OCI-LY1 (cell line): ENCODE measurements around the gene PLEKHH2.

Experiments
- H2AFZ ChIP-seq: fragments of 200-600 bp; sonication (generic), shearing (Covaris generic); 2 replicates; pipeline ENCODE4 v1.6.0; 2014; ENCODE audit warnings: antibody characterized with exemption, mild to moderate bottlenecking, low read length
- H3F3A ChIP-seq: fragments of 200-600 bp; sonication (generic), shearing (Covaris generic); 2 replicates; pipeline ENCODE4 v1.6.0; 2014; ENCODE audit warnings: mild to moderate bottlenecking, antibody characterized with exemption, low read length, moderate library complexity; ENCODE audit not compliant: insufficient read depth
- H3K27ac ChIP-seq: fragments of 200-600 bp; sonication (generic); 2 replicates; pipeline ENCODE4 v1.5.1; 2014; ENCODE audit warnings: low read length, mixed run types, mild to moderate bottlenecking, low read depth; ENCODE audit not compliant: poor library complexity, severe bottlenecking
- H3K27me3 ChIP-seq: fragments of 200-600 bp; sonication (generic); 2 replicates; pipeline ENCODE4 v1.6.0; 2014; ENCODE audit warnings: antibody characterized with exemption, mild to moderate bottlenecking, low read length, moderate library complexity; ENCODE audit not compliant: insufficient read depth
- H3K36me3 ChIP-seq: fragments of 200-600 bp; sonication (generic); 2 replicates; pipeline ENCODE4 v1.6.1; 2014; ENCODE audit warnings: mild to moderate bottlenecking, antibody characterized with exemption, low read length, moderate library complexity, mixed read lengths; ENCODE audit not compliant: insufficient read depth
- H3K4me1 ChIP-seq: fragments of 200-600 bp; sonication (generic); 2 replicates; pipeline ENCODE4 v1.5.1; 2014; ENCODE audit warnings: mild to moderate bottlenecking, low read length, moderate library complexity; ENCODE audit not compliant: insufficient read depth, severe bottlenecking
- H3K4me2 ChIP-seq: fragments of 200-600 bp; sonication (generic), shearing (Covaris generic); 2 replicates; pipeline ENCODE4 v1.6.1; 2014; ENCODE audit warnings: low read length
- H3K4me3 ChIP-seq: fragments of 200-600 bp; sonication (generic); 2 replicates; pipeline ENCODE4 v1.5.1; 2014; ENCODE audit warnings: low read length, low read depth, mild to moderate bottlenecking, mixed read lengths; ENCODE audit not compliant: poor library complexity, severe bottlenecking
- H3K79me2 ChIP-seq: fragments of 200-600 bp; shearing (Covaris generic); 2 replicates; pipeline ENCODE4 v1.6.1; 2016; ENCODE audit warnings: mixed run types, low read length, mixed read lengths; ENCODE audit not compliant: insufficient read depth
- H3K9ac ChIP-seq: fragments of 200-600 bp; sonication (generic), shearing (Covaris generic); 2 replicates; pipeline ENCODE4 v1.6.1; 2014; ENCODE audit warnings: mild to moderate bottlenecking, low read length, mixed read lengths
- H3K9me2 ChIP-seq: fragments of 200-600 bp; sonication (generic), shearing (Covaris generic); 2 replicates; pipeline ENCODE4 v1.6.1; 2014; ENCODE audit warnings: low read depth, mild to moderate bottlenecking, low read length, mixed read lengths
- H3K9me3 ChIP-seq: fragments of 200-600 bp; shearing (Covaris generic); 2 replicates; pipeline ENCODE4 v1.6.1; 2014; ENCODE audit warnings: low read length, mixed read lengths
- H4K20me1 ChIP-seq: fragments of 200-600 bp; sonication (generic), shearing (Covaris generic); 2 replicates; pipeline ENCODE4 v1.6.0; 2016; ENCODE audit warnings: mild to moderate bottlenecking, low read length; ENCODE audit not compliant: insufficient read depth
- EZH2 ChIP-seq: fragments of 200-600 bp; sonication (generic), shearing (Covaris generic); IDR thresholded peaks from 2 replicates; pipeline ENCODE4 v1.8.0; 2017; ENCODE audit warnings: borderline replicate concordance, mixed run types, mild to moderate bottlenecking, antibody characterized with exemption, low read length, moderate library complexity, mixed read lengths
- TF ChIP-seq, protein P1 (sequence below): fragments of 200-600 bp; sonication (generic), shearing (Covaris generic); IDR thresholded peaks from 2 replicates; pipeline ENCODE4 v1.5.1; 2017; ENCODE audit warnings: mild to moderate bottlenecking, antibody characterized with exemption, low read length, moderate library complexity, mixed read lengths

Gene PLEKHH2

DNA sequence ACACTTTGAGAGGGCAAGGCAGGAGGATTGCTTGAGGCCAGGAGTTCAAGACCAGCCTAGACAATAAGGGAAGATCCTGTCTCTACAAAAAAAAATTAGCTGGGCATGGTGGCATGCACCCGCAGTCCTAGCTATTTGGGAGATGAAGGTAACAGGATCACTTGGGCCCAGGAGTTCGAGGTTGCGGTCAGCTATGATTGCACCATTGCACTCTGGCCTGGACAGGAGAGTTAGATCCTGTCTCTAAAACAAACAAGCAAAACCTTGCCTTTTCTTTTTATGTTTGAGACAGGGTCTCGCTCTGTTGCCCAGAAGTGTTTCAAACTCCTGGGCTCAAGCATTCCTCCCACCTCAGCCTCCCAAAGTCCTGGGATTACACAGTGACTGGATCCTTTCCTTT, 26.7 kb upstream of the PLEKHH2 start:
- Histone ChIP-seq H3K79me2 (no peaks in the 10 kb centered on the region), H3K9ac (no peak overlapping the region), H3K36me3 (no peaks in the 10 kb centered on the region), H2AFZ (no peak overlapping the region), H3K27ac (no peak overlapping the region), H3K4me2 (no peak overlapping the region), H3K4me3 (no peak overlapping the region), H3K4me1 (no peaks in the 10 kb centered on the region), H3K9me2 (no peaks in the 10 kb centered on the region), H3K27me3 (no peaks in the 10 kb centered on the region), H3F3A (no peaks in the 10 kb centered on the region), H4K20me1 (no peaks in the 10 kb centered on the region), H3K9me3 (no peaks in the 10 kb centered on the region)
- TF ChIP-seq, protein P1, sequence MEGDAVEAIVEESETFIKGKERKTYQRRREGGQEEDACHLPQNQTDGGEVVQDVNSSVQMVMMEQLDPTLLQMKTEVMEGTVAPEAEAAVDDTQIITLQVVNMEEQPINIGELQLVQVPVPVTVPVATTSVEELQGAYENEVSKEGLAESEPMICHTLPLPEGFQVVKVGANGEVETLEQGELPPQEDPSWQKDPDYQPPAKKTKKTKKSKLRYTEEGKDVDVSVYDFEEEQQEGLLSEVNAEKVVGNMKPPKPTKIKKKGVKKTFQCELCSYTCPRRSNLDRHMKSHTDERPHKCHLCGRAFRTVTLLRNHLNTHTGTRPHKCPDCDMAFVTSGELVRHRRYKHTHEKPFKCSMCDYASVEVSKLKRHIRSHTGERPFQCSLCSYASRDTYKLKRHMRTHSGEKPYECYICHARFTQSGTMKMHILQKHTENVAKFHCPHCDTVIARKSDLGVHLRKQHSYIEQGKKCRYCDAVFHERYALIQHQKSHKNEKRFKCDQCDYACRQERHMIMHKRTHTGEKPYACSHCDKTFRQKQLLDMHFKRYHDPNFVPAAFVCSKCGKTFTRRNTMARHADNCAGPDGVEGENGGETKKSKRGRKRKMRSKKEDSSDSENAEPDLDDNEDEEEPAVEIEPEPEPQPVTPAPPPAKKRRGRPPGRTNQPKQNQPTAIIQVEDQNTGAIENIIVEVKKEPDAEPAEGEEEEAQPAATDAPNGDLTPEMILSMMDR, result no peak
- TF ChIP-seq EZH2, result no peak

DNA sequence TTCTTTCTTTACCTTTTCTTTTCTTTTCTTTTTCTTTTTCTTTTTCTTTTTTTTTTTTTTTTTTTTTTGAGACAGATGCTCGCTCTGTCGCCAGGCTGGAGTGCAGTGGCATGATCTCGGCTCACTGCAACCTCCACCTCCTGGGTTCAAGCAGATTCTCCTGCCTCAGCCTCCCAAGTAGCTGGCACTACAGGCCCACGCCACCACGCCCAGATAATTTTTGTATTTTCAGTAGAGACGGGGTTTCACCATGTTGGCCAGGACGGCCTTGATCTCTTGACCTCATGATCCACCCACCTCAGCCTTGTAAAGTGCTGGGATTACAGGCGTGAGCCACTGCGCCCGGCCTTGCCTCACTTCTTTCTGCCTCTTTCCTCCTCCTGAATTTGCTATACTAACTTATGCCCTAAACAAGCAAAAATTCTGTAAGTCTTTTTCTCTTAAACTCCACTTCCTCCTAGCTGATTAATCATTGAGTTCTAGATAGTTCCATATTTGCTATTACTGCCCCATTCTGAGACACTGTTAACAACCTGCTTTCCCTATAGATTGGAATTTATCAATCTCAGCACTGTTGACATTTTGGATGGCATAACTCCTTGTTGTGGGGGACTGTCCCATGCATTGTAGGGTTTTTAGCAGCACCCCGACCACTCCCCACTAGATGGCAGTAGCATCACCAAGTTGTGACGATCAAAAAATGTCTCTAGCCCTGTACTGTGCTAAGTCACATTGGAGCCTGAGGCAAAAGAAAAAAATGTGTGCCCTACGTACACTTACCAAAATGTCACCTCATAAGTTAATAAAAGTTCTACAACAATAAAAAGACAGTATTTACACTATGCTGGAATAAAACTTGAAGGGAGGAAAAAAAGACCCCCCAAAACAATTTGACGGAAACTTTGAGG, 24.8 kb upstream of the PLEKHH2 start:
- no peaks in the 10 kb centered on the region for H3K79me2 ChIP-seq
- no peaks in the 10 kb centered on the region for H3F3A ChIP-seq
- H3K4me3 ChIP-seq, result no peak overlapping the region
- H3K27ac ChIP-seq, result no peak overlapping the region
- H4K20me1 ChIP-seq, result no peaks in the 10 kb centered on the region
- H3K4me1 ChIP-seq, result no peaks in the 10 kb centered on the region
- H3K4me2 ChIP-seq, result no peak overlapping the region
- H3K9me2 ChIP-seq, result no peaks in the 10 kb centered on the region
- no peak overlapping the region for H2AFZ ChIP-seq
- H3K9ac ChIP-seq, result no peak overlapping the region
- H3K36me3 ChIP-seq, result no peaks in the 10 kb centered on the region
- H3K9me3 ChIP-seq, result no peaks in the 10 kb centered on the region
- TF ChIP-seq, protein P1, result peak; percentile 87
- no peak for TF ChIP-seq EZH2
- no peaks in the 10 kb centered on the region for H3K27me3 ChIP-seq

DNA sequence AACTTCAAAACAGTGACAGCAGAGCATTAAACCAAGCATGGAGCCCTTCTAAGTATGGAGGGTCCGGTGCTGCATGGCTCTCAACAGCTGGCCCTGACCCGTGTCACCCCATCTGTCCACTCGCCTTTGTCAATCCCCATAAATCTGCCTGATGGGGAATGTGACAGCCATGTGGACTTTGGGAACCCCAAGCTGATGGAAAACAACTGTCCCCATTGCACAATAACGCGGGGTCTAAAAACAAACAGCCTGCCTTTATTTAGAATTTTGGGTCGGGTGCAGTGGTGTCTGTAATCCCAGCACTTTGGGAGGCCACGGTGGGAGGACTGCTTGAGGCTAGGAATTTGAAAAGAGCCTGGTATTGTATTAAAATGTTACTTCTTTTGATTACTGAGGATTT, 24.1 kb upstream of the PLEKHH2 start:
- Histone ChIP-seq H3K27ac (no peak overlapping the region), H3K79me2 (no peaks in the 10 kb centered on the region), H4K20me1 (no peaks in the 10 kb centered on the region), H3F3A (no peaks in the 10 kb centered on the region), H3K4me1 (no peaks in the 10 kb centered on the region), H2AFZ (no peak overlapping the region), H3K9me3 (no peaks in the 10 kb centered on the region), H3K4me2 (no peak overlapping the region), H3K9me2 (no peaks in the 10 kb centered on the region), H3K9ac (no peak overlapping the region), H3K27me3 (no peaks in the 10 kb centered on the region), H3K4me3 (no peak overlapping the region), H3K36me3 (no peaks in the 10 kb centered on the region)
- TF ChIP-seq, protein P1, result no peak
- no peak for TF ChIP-seq EZH2
